A549 (cell line): Measurements from ENCODE around the gene NME7. TPM values are rescaled to one million over a fixed set of nuclear protein-coding genes. Genes with fewer than 3 reads are reported as not detected.

Source experiments
- ATAC-seq, 2 experiments: fragments of 200-7000 bp in 1 of 2; fragments of >200 bp in 1 of 2; cut with Nextera tagmentation in 1 of 2; cut with Tn5 transposase in 1 of 2; 3 replicates each; pipeline versions ENCODE4 v1.8.0 to v1.9.1; 2018 to 2020; ENCODE audit warnings: mild to moderate bottlenecking in 1 of 2, moderate library complexity in 1 of 2
- CTCF ChIA-PET: fragments of 300-600 bp; sonication (Branson Sonifier 250); formaldehyde crosslinking; extraction: SDS; loops from one replicate; lab custom pipeline; 2021; ENCODE audit warnings: antibody characterized with exemption, inconsistent platforms; lab: Yijun Ruan, JAX
- POLR2A ChIA-PET: fragments of 350-600 bp; formaldehyde crosslinking; extraction: SDS; loops from one replicate; lab custom pipeline; 2021; ENCODE audit warnings: antibody characterized with exemption, inconsistent platforms; lab: Yijun Ruan, JAX
- DNase-seq, 2 experiments: peaks; one replicate each; pipeline versions ENCODE4 v3.0.0 to v3.0.0-alpha.2; 2011 to 2016; ENCODE audit warnings: low read depth in 1 of 2, low spot score in 1 of 2
- FAIRE-seq: peaks from 2 replicates; lab custom pipeline; 2011; peaks lifted over from hg19 to GRCh38; lab: Jason Lieb, UNC
- H3K27ac ChIP-seq, 2 experiments: fragments of >200 bp; sonication (Bioruptor Twin); formaldehyde crosslinking; 3 replicates each; pipeline ENCODE4 v1.5.1; 2016 to 2017
- H3K4me1 ChIP-seq: fragments of >200 bp; sonication (Bioruptor Twin); formaldehyde crosslinking; 3 replicates; pipeline ENCODE4 v1.6.1; 2016
- H3K4me2 ChIP-seq: fragments of >200 bp; sonication (Bioruptor Twin); formaldehyde crosslinking; 3 replicates; pipeline ENCODE4 v1.6.1; 2016
- H3K4me3 ChIP-seq: fragments of >200 bp; sonication (Bioruptor Twin); formaldehyde crosslinking; 3 replicates; pipeline ENCODE4 v1.5.1; 2016
- H3K9me3 ChIP-seq: fragments of >200 bp; sonication (Bioruptor Twin); formaldehyde crosslinking; 3 replicates; pipeline ENCODE4 v1.6.1; 2016
- CBX2 ChIP-seq: fragments of 200-600 bp; sonication (generic); IDR thresholded peaks from 2 replicates; pipeline ENCODE4 v1.6.1; 2016; ENCODE audit warnings: low read depth, mild to moderate bottlenecking, borderline replicate concordance
- CEBPB ChIP-seq, 2 experiments: fragments of >200 bp in 1 of 2; sonication (Bioruptor Twin) in 1 of 2; formaldehyde crosslinking in 1 of 2; IDR thresholded peaks; 2 replicates each; pipeline ENCODE4 v1.6.1; 2012 to 2016
- CHD4 ChIP-seq: fragments of 200-600 bp; sonication (generic); IDR thresholded peaks from 2 replicates; pipeline ENCODE4 v1.6.1; 2016; ENCODE audit warnings: antibody characterized with exemption, mild to moderate bottlenecking, borderline replicate concordance
- EHF ChIP-seq: fragments of 250-450 bp; sonication (Bioruptor Pico); IDR thresholded peaks from 2 replicates; pipeline ENCODE4 v1.5.0; 2020; ENCODE audit warnings: mild to moderate bottlenecking
- ESRRA ChIP-seq: fragments of 150-350 bp; IDR thresholded peaks from 2 replicates; pipeline ENCODE4 v1.6.1; 2014; ENCODE audit warnings: mild to moderate bottlenecking, low read length, borderline replicate concordance
- FOSB ChIP-seq: fragments of 250-450 bp; sonication (Bioruptor Pico); IDR thresholded peaks from 2 replicates; pipeline ENCODE4 v1.5.0; 2020; ENCODE audit warnings: mild to moderate bottlenecking, moderate library complexity
- FOXS1 ChIP-seq: fragments of 250-450 bp; sonication (Bioruptor Pico); IDR thresholded peaks from 2 replicates; pipeline ENCODE4 v1.5.0; 2020; ENCODE audit warnings: mild to moderate bottlenecking, moderate library complexity
- HDAC2 ChIP-seq: fragments of 200-600 bp; sonication (generic); IDR thresholded peaks from 2 replicates; pipeline ENCODE4 v1.6.1; 2016
- HES2 ChIP-seq: fragments of >200 bp; sonication (Bioruptor Twin); formaldehyde crosslinking; IDR thresholded peaks from 2 replicates; pipeline ENCODE4 v1.6.1; 2016
- HEYL ChIP-seq: fragments of 250-450 bp; sonication (Bioruptor Pico); IDR thresholded peaks from 2 replicates; pipeline ENCODE4 v1.8.0; 2021; ENCODE audit warnings: mild to moderate bottlenecking, moderate library complexity
- HOXB13 ChIP-seq: fragments of 250-450 bp; sonication (Bioruptor Pico); IDR thresholded peaks from 2 replicates; pipeline ENCODE4 v1.5.0; 2020; ENCODE audit warnings: low read depth, mild to moderate bottlenecking, moderate library complexity
- HOXB5 ChIP-seq: fragments of 250-450 bp; sonication (Bioruptor Pico); IDR thresholded peaks from 2 replicates; pipeline ENCODE4 v1.5.0; 2020; ENCODE audit warnings: mild to moderate bottlenecking, moderate library complexity
- NPAS2 ChIP-seq: fragments of 250-450 bp; sonication (Bioruptor Pico); IDR thresholded peaks from 2 replicates; pipeline ENCODE4 v1.8.0; 2022; ENCODE audit warnings: mild to moderate bottlenecking, moderate library complexity, borderline replicate concordance
- PHF8 ChIP-seq: fragments of 200-600 bp; sonication (generic); IDR thresholded peaks from 2 replicates; pipeline ENCODE4 v1.6.1; 2016; ENCODE audit warnings: low read depth, mild to moderate bottlenecking, antibody characterized with exemption, moderate library complexity, borderline replicate concordance
- SREBF2 ChIP-seq: fragments of 450-650 bp; IDR thresholded peaks from 2 replicates; pipeline ENCODE4 v1.6.1; 2014; ENCODE audit warnings: mild to moderate bottlenecking, moderate library complexity
- TP53 ChIP-seq: fragments of 250-450 bp; sonication (Bioruptor Pico); IDR thresholded peaks from 2 replicates; pipeline ENCODE4 v1.5.0; 2021; ENCODE audit warnings: mild to moderate bottlenecking, moderate library complexity
- ZSCAN20 ChIP-seq: fragments of 250-450 bp; sonication (Bioruptor Pico); IDR thresholded peaks from 2 replicates; pipeline ENCODE4 v1.8.0; 2022; ENCODE audit warnings: mild to moderate bottlenecking, moderate library complexity
- WGBS: methylation state at CpG from one replicate; pipeline ENCODE4 v1.1.6; 2017; ENCODE audit errors: missing lambda C conversion rate; 5-methylcytosine and 5-hydroxymethylcytosine counted together
- polyA plus RNA-seq, 4 experiments: library from polyadenylated mRNA; depleted of rRNA in 3 of 4; stranded (reverse); fragments of >200 nt; fragmentation: RNase III in 1 of 4; extraction: RNeasy Plus Mini Kit Qiagen cat#74134 plus additional on column Dnase treatment in 1 of 4; gene quantifications; 2 replicates in 3 of 4; 3 replicates in 1 of 4; pipeline ENCODE4 v1.2.3, GENCODE V29; 2011 to 2017
- TF ChIP-seq, protein P1 (sequence below): fragments of 250-450 bp; sonication (Bioruptor Pico); IDR thresholded peaks from 2 replicates; pipeline ENCODE4 v1.5.0; 2020; ENCODE audit warnings: low read depth, mild to moderate bottlenecking, moderate library complexity
- TF ChIP-seq, protein P2 (sequence below): IDR thresholded peaks from 2 replicates; pipeline ENCODE4 v1.6.1; 2012
- TF ChIP-seq, protein P3 (sequence below): fragments of >200 bp; sonication (Bioruptor Twin); formaldehyde crosslinking; IDR thresholded peaks from 3 replicates; pipeline ENCODE4 v1.6.1; 2016

The NME7 gene
- polyA plus RNA-seq, 2 of the 4 experiments (the other 2 are of a cell fraction): 39.5 to 62.3 TPM

DNA sequence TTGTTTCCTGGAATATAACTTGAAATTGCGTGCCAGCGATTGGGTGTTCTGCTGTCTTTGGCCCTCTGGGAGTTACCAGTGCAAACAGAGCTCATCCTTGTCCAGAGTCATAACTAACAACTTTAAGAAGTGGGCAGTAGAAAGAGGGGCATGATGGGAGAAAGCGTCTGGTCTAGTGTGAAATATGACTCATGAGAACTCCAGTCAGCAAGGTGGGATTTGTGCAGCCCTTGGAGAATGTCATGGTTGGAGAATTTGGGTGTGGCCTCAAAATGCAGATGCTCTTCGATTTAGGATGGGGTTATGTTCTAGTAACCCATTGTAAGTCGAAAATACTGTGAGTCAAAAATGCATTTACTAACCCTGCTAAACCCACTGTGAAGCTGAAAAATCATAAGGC, 248.2 kb downstream of the NME7 start (continued):
- TF ChIP-seq, protein P1, sequence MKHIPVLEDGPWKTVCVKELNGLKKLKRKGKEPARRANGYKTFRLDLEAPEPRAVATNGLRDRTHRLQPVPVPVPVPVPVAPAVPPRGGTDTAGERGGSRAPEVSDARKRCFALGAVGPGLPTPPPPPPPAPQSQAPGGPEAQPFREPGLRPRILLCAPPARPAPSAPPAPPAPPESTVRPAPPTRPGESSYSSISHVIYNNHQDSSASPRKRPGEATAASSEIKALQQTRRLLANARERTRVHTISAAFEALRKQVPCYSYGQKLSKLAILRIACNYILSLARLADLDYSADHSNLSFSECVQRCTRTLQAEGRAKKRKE (CRISPR knock-in tag): no peak
- TF ChIP-seq EHF (CRISPR knock-in tag): no peak
- TF ChIP-seq FOSB: 0 out of 2 replicates have a peak, but pooled peaks have one; percentile 52
- TF ChIP-seq HOXB13: no peak
- no peak for TF ChIP-seq SREBF2
- no peak for TF ChIP-seq HDAC2
- TF ChIP-seq PHF8: no peak
- TF ChIP-seq CEBPB (IDR thresholded peaks at IDR 0.05): no peak
- no peak for TF ChIP-seq CBX2

DNA sequence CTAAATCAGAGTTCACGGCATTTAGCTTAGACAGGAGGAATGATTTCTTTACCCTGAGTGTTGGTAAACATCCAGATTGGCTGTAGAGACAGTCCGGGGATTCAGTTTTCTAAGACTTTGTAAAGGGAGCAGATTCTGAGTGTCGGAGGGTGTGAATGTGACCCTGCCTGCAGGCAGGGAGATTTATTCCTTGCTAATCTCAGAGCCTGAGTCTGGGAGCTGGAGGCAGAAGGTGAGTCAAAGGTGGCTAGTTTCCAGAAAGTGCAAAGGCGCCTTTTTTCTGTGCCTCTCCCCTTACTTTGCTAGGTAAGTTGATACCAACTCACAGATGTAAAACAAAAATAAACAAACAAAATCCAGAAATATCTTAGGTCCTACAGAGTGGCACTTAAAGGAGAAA, 249.4 kb downstream of the NME7 start:
- H3K27ac ChIP-seq: peak overlapping the region; percentile 96 to 98
- H3K4me3 ChIP-seq: peak overlapping the region; percentile 9; the same call in 1 of the 3 replicates
- POLR2A ChIA-PET: interaction anchor here (1.6 to 3.8 kb wide), 2 partner anchors 9 to 515 kb away, joined by 6 to 42 read pairs; no protein-coding TSS in a partner anchor
- H3K4me2 ChIP-seq: peak overlapping the region; percentile 98
- FAIRE-seq: no peak
- no peak for ATAC-seq
- whole genome bisulfite sequencing: 10% methylated on average over 4 of the region's 4 CpGs
- DNase-seq: no peak
- no peaks in the 10 kb centered on the region for H3K9me3 ChIP-seq
- peaks cover 99% of the 10 kb centered on the region for H3K4me1 ChIP-seq
- CTCF ChIA-PET: interaction anchor here (0.8 to 3.2 kb wide), 6 partner anchors 8 to 515 kb away, joined by 3 to 9 read pairs (median 4); no protein-coding TSS in a partner anchor
- TF ChIP-seq FOXS1: no peak
- TF ChIP-seq, protein P2, sequence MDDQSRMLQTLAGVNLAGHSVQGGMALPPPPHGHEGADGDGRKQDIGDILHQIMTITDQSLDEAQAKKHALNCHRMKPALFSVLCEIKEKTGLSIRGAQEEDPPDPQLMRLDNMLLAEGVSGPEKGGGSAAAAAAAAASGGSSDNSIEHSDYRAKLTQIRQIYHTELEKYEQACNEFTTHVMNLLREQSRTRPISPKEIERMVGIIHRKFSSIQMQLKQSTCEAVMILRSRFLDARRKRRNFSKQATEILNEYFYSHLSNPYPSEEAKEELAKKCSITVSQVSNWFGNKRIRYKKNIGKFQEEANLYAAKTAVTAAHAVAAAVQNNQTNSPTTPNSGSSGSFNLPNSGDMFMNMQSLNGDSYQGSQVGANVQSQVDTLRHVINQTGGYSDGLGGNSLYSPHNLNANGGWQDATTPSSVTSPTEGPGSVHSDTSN: no peak
- no peak for TF ChIP-seq SREBF2
- TF ChIP-seq PHF8: no peak
- TF ChIP-seq FOSB: no peak
- TF ChIP-seq ESRRA: no peak
- no peak for TF ChIP-seq HEYL (CRISPR knock-in tag)
- TF ChIP-seq NPAS2: no peak
- no peak for TF ChIP-seq EHF (CRISPR knock-in tag)
- no peak for TF ChIP-seq CBX2
- TF ChIP-seq, protein P1 (CRISPR knock-in tag): no peak
- TF ChIP-seq TP53 (CRISPR knock-in tag): no peak
- no peak for TF ChIP-seq HES2
- TF ChIP-seq, protein P3, sequence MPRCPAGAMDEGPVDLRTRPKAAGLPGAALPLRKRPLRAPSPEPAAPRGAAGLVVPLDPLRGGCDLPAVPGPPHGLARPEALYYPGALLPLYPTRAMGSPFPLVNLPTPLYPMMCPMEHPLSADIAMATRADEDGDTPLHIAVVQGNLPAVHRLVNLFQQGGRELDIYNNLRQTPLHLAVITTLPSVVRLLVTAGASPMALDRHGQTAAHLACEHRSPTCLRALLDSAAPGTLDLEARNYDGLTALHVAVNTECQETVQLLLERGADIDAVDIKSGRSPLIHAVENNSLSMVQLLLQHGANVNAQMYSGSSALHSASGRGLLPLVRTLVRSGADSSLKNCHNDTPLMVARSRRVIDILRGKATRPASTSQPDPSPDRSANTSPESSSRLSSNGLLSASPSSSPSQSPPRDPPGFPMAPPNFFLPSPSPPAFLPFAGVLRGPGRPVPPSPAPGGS: no peak
- no peak for TF ChIP-seq HOXB5 (CRISPR knock-in tag)
- TF ChIP-seq CHD4: no peak

- ATAC-seq: no peak
- Histone ChIP-seq H3K4me1 (peaks cover 99% of the 10 kb centered on the region), H3K9me3 (no peaks in the 10 kb centered on the region), H3K27ac (peak overlapping the region; percentile 96 to 98), H3K4me3 (0 out of 3 replicates have a peak overlapping the region, but pooled peaks have one; percentile 9), H3K4me2 (peak overlapping the region; percentile 98)
- ChIA-PET CTCF (interaction anchor here (0.8 to 3.2 kb wide), 6 partner anchors 8 to 383 kb away, joined by 3 to 9 read pairs (median 4); no protein-coding TSS in a partner anchor), POLR2A (interaction anchor here (2.6 to 3.8 kb wide), 2 partner anchors 8 to 12 kb away, joined by 9 to 42 read pairs; no protein-coding TSS in a partner anchor)
- no peak for DNase-seq
- no peak for FAIRE-seq
- no peak for TF ChIP-seq ZSCAN20
- WGBS: 61% methylated on average over 1 of the region's 1 CpG
Measured at GRCh38 chr1:169117599-169117998, 250.0 kb downstream of the NME7 start.
